Activated CD8-positive, alpha-beta memory T cell treated with anti-CD3 and anti-CD28 coated beads for 1 hour (primary cell): ENCODE measurements around the gene TEX52.

Experiments
- DNase-seq, 2 donors: peaks; one replicate each; pipeline ENCODE4 v3.0.0-alpha.2; 2020; ENCODE audit warnings: low read depth in 1 of 2; ENCODE audit errors: extremely low read depth in 1 of 2

Gene TEX52

DNA sequence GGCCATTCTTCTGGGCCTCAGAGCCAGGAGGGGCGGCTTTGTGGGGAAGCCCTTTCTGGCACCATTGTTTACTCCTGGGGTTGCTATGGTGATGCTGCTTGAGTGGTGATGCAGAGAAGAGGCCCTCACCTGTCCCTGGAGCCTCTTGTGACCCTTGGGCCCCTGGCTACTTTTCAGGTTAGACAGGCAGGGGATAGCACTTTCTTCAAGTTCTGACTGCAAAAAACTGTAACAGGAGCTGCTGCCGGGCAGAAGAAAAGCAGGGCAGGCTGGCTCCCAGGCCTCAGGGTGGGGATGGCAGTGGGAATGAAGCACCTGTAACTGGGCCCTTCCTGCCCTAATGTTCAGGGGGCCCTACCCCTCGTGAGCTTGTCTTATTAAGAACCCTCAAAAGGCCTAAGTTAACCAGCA, at the start of gene TEX52:
Gene TEX52 (minus strand): TSS at position 19 of the 411 bp plus-strand sequence. CDS start 13 bp downstream, at position 6.
- DNase-seq, result no peak

DNA sequence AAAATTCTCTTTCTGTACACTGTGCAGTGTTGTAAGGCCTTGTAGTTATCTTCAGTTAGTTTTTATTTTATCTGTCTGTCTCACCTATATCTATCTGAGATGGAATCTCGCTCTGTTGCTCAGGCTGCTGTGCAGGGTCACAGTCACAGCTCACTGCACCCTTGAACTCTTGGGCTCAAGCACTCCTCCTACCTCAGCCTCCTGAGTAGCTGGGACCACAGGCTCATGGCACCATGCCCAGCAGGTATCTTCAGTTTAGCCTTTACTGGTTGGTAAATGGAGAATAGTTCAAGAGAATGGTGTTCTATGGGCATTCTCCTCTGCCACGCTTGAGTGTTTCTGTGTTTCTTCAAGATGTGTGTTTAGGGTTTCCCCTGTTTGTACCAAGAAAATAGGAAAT, 47.4 kb upstream of the TEX52 start:
- DNase-seq, result no peak

DNA sequence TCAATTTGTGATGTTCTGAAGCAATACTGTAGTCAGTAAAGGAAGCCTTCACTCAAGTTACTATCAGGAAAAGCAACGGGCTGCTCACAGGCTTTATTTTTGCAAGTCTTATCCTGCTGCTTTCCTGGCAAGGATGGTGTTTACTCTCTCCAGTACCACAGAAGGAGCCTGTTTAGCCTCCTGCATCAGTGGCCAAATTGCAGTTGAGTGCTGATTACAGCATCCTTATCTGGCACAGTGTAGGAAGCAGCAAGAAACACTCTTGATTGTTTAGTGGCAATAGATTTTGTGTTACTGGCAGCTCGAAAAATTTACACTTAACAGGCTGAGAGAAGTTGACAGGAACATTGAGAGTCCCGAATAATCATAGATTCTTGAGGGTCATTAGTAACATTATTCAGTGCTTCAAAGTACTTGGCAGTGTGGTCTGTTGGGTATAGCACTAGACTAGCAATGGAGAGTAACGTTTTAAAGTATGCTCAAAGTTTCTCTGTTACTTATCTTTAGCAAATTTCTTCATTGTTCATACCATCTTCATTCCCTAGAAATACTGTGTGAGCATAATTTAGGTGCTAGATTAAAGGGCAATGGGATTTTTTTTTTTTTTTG, 45.5 kb upstream of the TEX52 start:
- no peak for DNase-seq

GRCh38 chr12:2900642-2901041, 43.8 kb upstream of the TEX52 start:
- no peak for DNase-seq

DNA sequence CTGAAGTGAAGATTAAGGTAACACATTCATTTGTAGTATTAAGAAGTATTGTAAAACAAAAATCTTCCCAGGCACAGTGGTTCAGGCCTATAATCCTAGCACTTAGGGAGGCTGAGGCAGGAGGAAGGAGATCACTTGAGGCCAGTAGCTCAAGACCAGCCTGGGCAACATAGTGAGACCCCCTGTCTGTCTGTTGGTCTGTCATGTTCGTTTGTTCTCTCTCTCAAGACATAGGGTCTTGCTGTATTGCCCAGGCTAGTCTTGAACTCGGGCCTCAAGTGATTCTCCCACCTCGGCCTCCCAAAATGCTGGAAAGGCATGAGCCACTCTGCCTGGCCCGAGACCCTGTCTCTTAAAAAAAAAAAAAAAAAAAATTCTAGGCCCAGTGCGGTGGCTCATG, 40.6 kb upstream of the TEX52 start:
- no peak for DNase-seq

GRCh38 chr12:2895511-2895910, 38.7 kb upstream of the TEX52 start:
- DNase-seq, result no peak

- DNase-seq, result no peak
Observed at GRCh38 chr12:2895051-2895451, 38.2 kb upstream of the TEX52 start.

GRCh38 chr12:2893007-2893406, 36.2 kb upstream of the TEX52 start:
- no peak for DNase-seq

DNA sequence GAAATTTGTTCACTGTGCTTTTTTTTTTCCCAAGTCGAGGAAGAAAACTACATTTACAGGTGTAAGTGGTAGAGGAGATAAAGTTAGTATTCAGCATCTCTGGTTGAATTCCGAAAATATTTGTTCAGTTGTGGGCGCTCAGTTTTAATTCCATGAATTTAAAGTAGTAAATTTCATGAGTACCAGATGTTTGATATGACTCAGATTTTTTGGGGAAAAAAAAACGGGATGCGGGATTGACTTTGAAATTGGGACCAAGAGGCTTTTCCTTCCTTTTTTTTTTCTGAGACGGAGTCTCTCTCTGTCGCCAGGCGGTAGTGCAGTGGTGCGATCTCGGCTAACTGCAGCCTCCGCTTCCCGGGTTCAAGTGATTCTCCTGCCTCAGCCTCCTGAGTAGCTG, 35.4 kb upstream of the TEX52 start:
- DNase-seq, result no peak

DNA sequence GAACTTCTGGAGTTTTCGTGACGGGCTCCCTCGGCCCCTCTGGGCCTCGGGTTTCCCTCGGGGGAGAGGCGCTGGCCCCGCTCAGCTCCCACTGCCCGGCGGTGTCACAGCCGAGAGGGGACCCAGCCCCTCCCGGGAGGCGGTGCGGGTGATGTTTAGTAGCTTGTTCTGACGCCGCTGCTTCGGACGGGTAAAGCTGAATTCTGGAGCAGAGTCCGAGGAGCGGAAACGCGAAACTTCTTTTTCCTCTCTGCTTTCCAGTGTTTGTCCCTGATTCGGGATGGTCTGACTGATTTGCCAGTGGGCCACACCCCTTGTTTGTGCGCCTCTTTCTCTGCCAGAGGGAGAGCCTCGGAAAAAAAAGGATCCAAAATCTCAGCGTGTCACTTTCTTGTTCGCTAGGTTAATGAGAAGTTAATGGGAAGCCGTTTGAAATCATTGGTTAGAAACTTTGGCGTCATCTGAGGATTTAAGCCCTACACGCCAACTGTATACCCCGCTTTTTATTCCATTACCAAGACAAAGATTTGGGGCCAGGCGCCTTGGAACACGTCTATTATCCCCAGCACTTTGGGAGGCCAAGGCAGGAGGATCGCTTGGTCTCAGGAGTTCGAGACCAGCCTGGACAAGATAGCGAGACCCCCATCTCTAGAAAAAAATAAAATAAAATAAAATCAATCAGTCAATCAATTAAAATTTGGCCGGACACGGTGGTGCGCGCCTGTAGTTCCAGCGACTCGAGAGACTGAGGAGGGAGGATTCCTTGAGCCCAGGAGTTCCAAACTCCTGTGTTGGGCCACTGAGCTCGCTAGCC, 34.6 kb upstream of the TEX52 start:
- DNase-seq, result peak in 1 of 2 donors; percentile 7

DNA sequence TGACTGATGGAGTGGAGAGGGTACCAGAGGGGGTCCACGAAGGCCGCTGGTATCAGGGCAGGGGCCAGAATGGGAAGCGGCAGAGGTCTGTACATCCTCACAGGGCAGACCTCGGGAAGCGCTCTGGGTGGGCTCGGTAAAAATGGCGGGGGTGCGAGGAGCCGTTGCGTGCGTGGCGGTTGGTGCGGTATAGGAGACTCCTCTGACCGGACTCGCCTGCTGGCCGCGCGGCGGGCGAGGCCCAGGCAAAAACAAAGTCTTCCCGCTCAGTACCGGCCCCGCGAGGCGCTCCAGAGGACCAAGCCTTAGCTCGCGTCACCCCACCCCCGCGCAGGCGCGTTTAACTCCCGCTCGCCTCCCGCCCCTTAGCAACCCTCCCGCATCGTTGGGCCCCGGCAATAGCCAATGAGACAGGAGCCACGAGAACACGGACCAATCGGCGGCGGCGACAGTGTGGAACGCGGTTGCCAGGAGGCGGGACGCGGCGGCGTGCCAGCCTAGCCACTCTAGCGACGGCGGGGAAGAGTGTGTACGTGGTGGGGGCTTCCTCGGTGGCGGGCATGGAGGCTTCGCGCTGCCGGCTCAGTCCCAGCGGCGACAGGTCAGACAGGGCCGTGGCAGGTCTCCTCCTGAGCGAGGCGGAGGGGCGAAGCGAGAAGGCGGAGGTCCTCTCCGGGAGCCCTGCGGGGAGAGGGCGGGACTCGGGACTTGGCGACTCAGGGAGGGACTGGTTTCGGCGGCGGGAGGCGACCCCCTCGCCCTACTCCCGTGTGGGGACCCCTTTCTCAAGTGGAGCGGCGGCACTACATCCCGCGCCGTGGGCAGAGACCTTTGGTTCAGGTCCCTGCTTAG, 33.8 kb upstream of the TEX52 start, which contains the start of gene TULP3:
Gene TULP3 (plus strand): TSS at position 504 of the 852 bp plus-strand sequence. CDS start 57 bp downstream, at position 561.
- DNase-seq, result peak; percentile 97 to 98

DNA sequence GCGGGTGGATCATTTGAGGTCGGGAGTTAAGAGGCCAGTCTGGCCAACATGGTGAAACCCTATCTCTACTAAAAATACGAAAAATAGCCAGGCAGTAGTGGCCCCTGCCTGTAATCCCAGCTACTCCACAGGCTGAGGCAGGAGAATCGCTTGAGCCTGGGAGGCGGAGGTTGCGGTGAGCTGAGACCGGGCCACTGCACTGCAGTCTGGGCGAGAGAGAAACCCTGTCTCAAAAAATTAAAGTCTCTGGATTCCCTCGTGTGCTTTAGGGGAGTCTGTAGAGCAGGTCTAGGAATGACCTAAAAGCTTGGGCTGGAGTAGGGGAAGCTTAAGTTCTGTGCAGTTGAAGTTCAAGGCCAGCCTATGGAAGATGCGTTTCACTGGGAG, 33.2 kb upstream of the TEX52 start:
- DNase-seq, result no peak

GRCh38 chr12:2886768-2887450, 30.1 kb upstream of the TEX52 start:
- no peak for DNase-seq

- DNase-seq, result no peak
Observed at GRCh38 chr12:2884810-2885209, 28.0 kb upstream of the TEX52 start.

- no peak for DNase-seq
Observed at GRCh38 chr12:2879853-2880252, 23.0 kb upstream of the TEX52 start.

- no peak for DNase-seq
Observed at GRCh38 chr12:2877953-2878732, 21.3 kb upstream of the TEX52 start.

- peak; percentile 58 to 79 for DNase-seq
Observed at GRCh38 chr12:2877047-2877952, 20.5 kb upstream of the TEX52 start, which contains the start of the genes FOXM1 and RHNO1. Gene FOXM1, minus strand, starts transcription at chr12:2877174. Its CDS starts 2,696 bp downstream, at chr12:2874478. Gene RHNO1, plus strand, starts transcription at chr12:2877223. Its CDS starts 8,144 bp downstream, at chr12:2885367.

DNA sequence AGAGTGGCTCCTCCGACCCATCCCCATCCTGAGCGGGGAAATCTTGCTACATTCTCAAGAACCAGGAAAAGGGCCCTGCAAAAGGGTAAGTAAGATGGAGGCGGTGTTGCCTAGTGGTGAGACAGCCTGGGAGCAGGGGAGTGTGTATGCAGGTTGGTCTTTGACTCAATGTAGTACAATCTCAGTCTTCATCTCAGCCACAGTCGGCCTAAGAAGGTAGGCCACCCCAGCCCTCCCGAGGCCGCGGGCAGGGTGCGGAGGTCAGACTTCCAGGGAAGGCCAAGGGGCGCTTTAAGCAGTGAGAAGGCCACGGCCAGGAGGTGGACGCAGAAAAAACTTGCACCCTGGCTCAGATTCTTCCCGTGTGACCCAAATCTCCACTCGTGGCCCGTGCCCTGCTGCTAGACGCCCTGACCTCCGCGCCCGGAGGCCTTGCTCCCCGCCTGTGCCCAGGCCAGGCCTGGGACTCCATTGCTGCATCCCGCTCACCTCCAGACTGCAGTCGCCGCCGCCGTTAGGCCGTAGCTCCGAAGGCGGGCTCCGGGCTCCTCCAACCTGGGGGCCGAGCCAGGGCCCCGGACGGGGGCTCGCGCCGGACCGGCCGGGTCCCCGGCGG, 19.7 kb upstream of the TEX52 start:
- no peak for DNase-seq
